Neural cell (in vitro differentiated cells): ENCODE measurements around the gene POLH. TPM values are rescaled to one million over a fixed set of nuclear protein-coding genes. Genes with fewer than 3 reads are reported as not detected.

Experiments used
- H2AFZ ChIP-seq: fragments of 200-600, 300-800 bp; sonication (generic), shearing (Covaris generic); 2 replicates; pipeline ENCODE4 v1.6.0; 2014; ENCODE audit warnings: low read depth, mild to moderate bottlenecking, antibody characterized with exemption, low read length, moderate library complexity
- H3F3A ChIP-seq: fragments of 200-600 bp; shearing (Covaris generic); 2 replicates; pipeline ENCODE4 v1.6.1; 2016; ENCODE audit warnings: mild to moderate bottlenecking, moderate library complexity, mixed read lengths, antibody characterized with exemption, low read length; ENCODE audit not compliant: insufficient read depth, poor library complexity, severe bottlenecking
- H3K27ac ChIP-seq: fragments of 200-600, 300-800 bp; sonication (generic), shearing (Covaris generic); 2 replicates; pipeline ENCODE4 v1.5.1; 2014; ENCODE audit warnings: mild to moderate bottlenecking, low read length, moderate library complexity
- H3K27me3 ChIP-seq: fragments of 300-800, 200-600 bp; sonication (generic), shearing (Covaris generic); 2 replicates; pipeline ENCODE4 v1.6.0; 2014; ENCODE audit warnings: mild to moderate bottlenecking, low read depth, low read length, moderate library complexity; ENCODE audit not compliant: insufficient read depth
- H3K36me3 ChIP-seq: fragments of 300-800, 200-600 bp; sonication (generic), shearing (Covaris generic); 2 replicates; pipeline ENCODE4 v1.5.1; 2014; ENCODE audit warnings: mild to moderate bottlenecking, antibody characterized with exemption, low read length, moderate library complexity; ENCODE audit not compliant: insufficient read depth
- H3K4me2 ChIP-seq: fragments of 300-800, 200-600 bp; sonication (generic), shearing (Covaris generic); 2 replicates; pipeline ENCODE4 v1.6.0; 2014; ENCODE audit warnings: mild to moderate bottlenecking, low read length
- H3K4me3 ChIP-seq: fragments of 300-800, 200-600 bp; sonication (generic), shearing (Covaris generic); 2 replicates; pipeline ENCODE4 v1.5.1; 2014; ENCODE audit warnings: mild to moderate bottlenecking, low read length, moderate library complexity
- H3K79me2 ChIP-seq: fragments of 200-600 bp; shearing (Covaris generic); replicated peaks from 2 replicates; pipeline ENCODE4 v1.6.0; 2014; ENCODE audit warnings: mild to moderate bottlenecking, low read length, moderate library complexity; ENCODE audit not compliant: insufficient read depth
- H3K9ac ChIP-seq: fragments of 300-800, 200-600 bp; sonication (generic), shearing (Covaris generic); 2 replicates; pipeline ENCODE4 v1.6.1; 2016; ENCODE audit warnings: mild to moderate bottlenecking, low read length, mixed read lengths
- H3K9me2 ChIP-seq: fragments of 200-600 bp; shearing (Covaris generic); 2 replicates; pipeline ENCODE4 v1.6.1; 2016; ENCODE audit warnings: mild to moderate bottlenecking, low read length, mixed read lengths; ENCODE audit not compliant: insufficient read depth
- H3K9me3 ChIP-seq: fragments of 200-600, 300-800 bp; sonication (generic), shearing (Covaris generic); 2 replicates; pipeline ENCODE4 v1.6.1; 2016; ENCODE audit warnings: mild to moderate bottlenecking, mixed run types, low read length, moderate library complexity, mixed read lengths
- H4K20me1 ChIP-seq: fragments of 200-600 bp; shearing (Covaris generic); 2 replicates; pipeline ENCODE4 v1.6.1; 2016; ENCODE audit warnings: mild to moderate bottlenecking, mixed run types; ENCODE audit not compliant: insufficient read depth
- EP300 ChIP-seq: fragments of 450-650 bp; conservative IDR thresholded peaks from 2 replicates; pipeline ENCODE4 v1.6.1; 2014; ENCODE audit warnings: antibody characterized with exemption, mild to moderate bottlenecking, moderate library complexity; ENCODE audit not compliant: poor library complexity, severe bottlenecking
- EZH2 ChIP-seq: fragments of 200-600, 300-800 bp; shearing (Covaris generic), sonication (generic); IDR thresholded peaks from 2 replicates; pipeline ENCODE4 v1.6.1; 2014; ENCODE audit warnings: antibody characterized with exemption, low read length, borderline replicate concordance, mild to moderate bottlenecking; ENCODE audit not compliant: insufficient read depth, poor library complexity, severe bottlenecking
- MXI1 ChIP-seq: fragments of 450-650 bp; conservative IDR thresholded peaks from 2 replicates; pipeline ENCODE4 v1.6.1; 2014; ENCODE audit warnings: antibody characterized with exemption, mild to moderate bottlenecking; ENCODE audit not compliant: poor library complexity, severe bottlenecking
- POLR2AphosphoS5 ChIP-seq: IDR thresholded peaks from 2 replicates; pipeline ENCODE4 v1.6.1; 2012
- RAD21 ChIP-seq: fragments of 450-650 bp; conservative IDR thresholded peaks from 2 replicates; pipeline ENCODE4 v1.6.1; 2014; ENCODE audit warnings: antibody characterized with exemption, mild to moderate bottlenecking, moderate library complexity
- SMC3 ChIP-seq: fragments of 450-650 bp; conservative IDR thresholded peaks from 2 replicates; pipeline ENCODE4 v1.6.1; 2014; ENCODE audit warnings: antibody characterized with exemption, mild to moderate bottlenecking, moderate library complexity; ENCODE audit not compliant: poor library complexity
- TAF1 ChIP-seq: IDR thresholded peaks from 2 replicates; pipeline ENCODE4 v1.6.1; 2012; ENCODE audit warnings: low read depth
- polyA plus RNA-seq: library from polyadenylated mRNA; depleted of rRNA; stranded (reverse); fragments of >200 nt; gene quantifications from 2 replicates; pipeline ENCODE4 v1.2.3, GENCODE V29; 2014
- TF ChIP-seq, protein P1 (sequence below): IDR thresholded peaks from 2 replicates; pipeline ENCODE4 v1.6.1; 2012; ENCODE audit warnings: borderline replicate concordance
- TF ChIP-seq, protein P2 (sequence below): fragments of 450-650 bp; IDR thresholded peaks from 2 replicates; pipeline ENCODE4 v1.5.1; 2014; ENCODE audit warnings: antibody characterized with exemption, mild to moderate bottlenecking, moderate library complexity; ENCODE audit not compliant: poor library complexity, severe bottlenecking

Gene POLH
- polyA plus RNA-seq, 1 donor from 2014 or later, result 6.5 TPM

DNA sequence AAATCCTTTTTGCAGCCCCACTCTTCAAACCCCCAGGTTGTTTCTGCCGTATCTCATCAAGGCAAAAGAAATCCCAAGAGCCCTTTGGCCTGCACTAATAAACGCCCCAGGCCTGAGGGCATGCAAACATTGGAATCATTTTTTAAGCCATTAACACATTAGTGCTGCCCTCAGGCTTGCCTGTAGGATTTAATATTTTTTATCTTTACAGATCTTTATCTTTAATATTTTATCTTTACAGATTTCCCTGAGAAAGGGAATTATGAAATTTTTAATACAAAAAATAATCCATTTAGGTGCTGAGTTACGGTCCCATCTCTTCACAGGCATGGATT is 38.4 kb downstream of the POLH start:
- no peak overlapping the region for H3K4me2 ChIP-seq
- H3K27me3 ChIP-seq, result no peaks in the 10 kb centered on the region
- TF ChIP-seq, protein P1, sequence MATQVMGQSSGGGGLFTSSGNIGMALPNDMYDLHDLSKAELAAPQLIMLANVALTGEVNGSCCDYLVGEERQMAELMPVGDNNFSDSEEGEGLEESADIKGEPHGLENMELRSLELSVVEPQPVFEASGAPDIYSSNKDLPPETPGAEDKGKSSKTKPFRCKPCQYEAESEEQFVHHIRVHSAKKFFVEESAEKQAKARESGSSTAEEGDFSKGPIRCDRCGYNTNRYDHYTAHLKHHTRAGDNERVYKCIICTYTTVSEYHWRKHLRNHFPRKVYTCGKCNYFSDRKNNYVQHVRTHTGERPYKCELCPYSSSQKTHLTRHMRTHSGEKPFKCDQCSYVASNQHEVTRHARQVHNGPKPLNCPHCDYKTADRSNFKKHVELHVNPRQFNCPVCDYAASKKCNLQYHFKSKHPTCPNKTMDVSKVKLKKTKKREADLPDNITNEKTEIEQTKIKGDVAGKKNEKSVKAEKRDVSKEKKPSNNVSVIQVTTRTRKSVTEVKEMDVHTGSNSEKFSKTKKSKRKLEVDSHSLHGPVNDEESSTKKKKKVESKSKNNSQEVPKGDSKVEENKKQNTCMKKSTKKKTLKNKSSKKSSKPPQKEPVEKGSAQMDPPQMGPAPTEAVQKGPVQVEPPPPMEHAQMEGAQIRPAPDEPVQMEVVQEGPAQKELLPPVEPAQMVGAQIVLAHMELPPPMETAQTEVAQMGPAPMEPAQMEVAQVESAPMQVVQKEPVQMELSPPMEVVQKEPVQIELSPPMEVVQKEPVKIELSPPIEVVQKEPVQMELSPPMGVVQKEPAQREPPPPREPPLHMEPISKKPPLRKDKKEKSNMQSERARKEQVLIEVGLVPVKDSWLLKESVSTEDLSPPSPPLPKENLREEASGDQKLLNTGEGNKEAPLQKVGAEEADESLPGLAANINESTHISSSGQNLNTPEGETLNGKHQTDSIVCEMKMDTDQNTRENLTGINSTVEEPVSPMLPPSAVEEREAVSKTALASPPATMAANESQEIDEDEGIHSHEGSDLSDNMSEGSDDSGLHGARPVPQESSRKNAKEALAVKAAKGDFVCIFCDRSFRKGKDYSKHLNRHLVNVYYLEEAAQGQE, result no peak
- TF ChIP-seq EP300 (no peak), POLR2AphosphoS5 (no peak), RAD21 (no peak), SMC3 (no peak), MXI1 (no peak), EZH2 (no peak), TAF1 (no peak)
- TF ChIP-seq, protein P2, sequence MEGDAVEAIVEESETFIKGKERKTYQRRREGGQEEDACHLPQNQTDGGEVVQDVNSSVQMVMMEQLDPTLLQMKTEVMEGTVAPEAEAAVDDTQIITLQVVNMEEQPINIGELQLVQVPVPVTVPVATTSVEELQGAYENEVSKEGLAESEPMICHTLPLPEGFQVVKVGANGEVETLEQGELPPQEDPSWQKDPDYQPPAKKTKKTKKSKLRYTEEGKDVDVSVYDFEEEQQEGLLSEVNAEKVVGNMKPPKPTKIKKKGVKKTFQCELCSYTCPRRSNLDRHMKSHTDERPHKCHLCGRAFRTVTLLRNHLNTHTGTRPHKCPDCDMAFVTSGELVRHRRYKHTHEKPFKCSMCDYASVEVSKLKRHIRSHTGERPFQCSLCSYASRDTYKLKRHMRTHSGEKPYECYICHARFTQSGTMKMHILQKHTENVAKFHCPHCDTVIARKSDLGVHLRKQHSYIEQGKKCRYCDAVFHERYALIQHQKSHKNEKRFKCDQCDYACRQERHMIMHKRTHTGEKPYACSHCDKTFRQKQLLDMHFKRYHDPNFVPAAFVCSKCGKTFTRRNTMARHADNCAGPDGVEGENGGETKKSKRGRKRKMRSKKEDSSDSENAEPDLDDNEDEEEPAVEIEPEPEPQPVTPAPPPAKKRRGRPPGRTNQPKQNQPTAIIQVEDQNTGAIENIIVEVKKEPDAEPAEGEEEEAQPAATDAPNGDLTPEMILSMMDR, result no peak
- no peaks in the 10 kb centered on the region for H3K36me3 ChIP-seq
- H2AFZ ChIP-seq, result no peak overlapping the region
- H3K27ac ChIP-seq, result no peak overlapping the region
- no peak overlapping the region for H3K9ac ChIP-seq
- H4K20me1 ChIP-seq, result no peaks in the 10 kb centered on the region
- no peak overlapping the region for H3K4me3 ChIP-seq
- no peaks in the 10 kb centered on the region for H3K9me2 ChIP-seq
- H3K79me2 ChIP-seq, result no peaks in the 10 kb centered on the region
- H3F3A ChIP-seq, result no peaks in the 10 kb centered on the region
- H3K9me3 ChIP-seq, result no peaks in the 10 kb centered on the region

DNA sequence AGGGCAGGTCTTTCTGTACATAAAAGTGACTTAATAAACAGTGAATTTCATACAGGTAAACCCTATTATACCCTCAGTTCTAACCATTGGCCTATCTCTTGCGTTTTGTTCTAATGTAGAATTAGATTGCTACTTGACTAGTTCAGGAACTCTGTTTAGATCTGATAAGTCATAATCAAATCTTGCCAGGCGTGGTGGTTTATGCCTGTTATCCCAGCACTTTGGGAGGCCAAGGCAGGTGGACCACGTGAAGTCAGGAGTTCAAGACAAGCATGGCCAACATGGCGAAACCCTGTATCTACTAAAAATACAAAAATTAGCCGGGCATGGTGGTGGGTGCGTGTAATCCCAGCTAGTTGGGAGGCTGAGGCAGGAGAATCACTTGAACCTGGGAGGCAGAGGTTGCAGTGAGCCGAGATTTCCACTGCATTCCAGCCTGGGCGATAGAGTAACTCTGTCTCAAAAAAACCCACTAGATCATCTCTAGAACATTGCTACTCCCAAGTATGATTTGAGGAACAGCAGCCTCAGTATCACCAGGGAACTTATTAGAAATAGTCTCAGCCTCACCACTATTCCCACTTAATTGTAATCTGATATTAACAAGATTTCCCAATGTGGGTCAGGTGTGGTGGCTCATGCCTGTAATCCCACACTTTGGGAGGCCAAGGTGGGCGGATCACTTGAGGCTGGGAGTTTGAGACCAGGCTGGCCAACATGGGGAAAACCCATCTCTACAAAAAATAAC is 40.9 kb downstream of the POLH start:
- Histone ChIP-seq H3K4me3 (no peak overlapping the region), H3K27me3 (no peaks in the 10 kb centered on the region), H3K4me2 (no peak overlapping the region), H4K20me1 (no peaks in the 10 kb centered on the region), H3K27ac (no peak overlapping the region), H2AFZ (no peak overlapping the region), H3K9me2 (no peaks in the 10 kb centered on the region), H3K36me3 (no peaks in the 10 kb centered on the region), H3K9me3 (no peaks in the 10 kb centered on the region), H3K9ac (no peak overlapping the region), H3K79me2 (no peaks in the 10 kb centered on the region), H3F3A (no peaks in the 10 kb centered on the region)
- no peak for TF ChIP-seq EZH2
- TF ChIP-seq EP300, result no peak
- TF ChIP-seq, protein P1, result no peak
- no peak for TF ChIP-seq TAF1
- no peak for TF ChIP-seq POLR2AphosphoS5
- TF ChIP-seq, protein P2, result no peak
- TF ChIP-seq SMC3, result no peak
- TF ChIP-seq RAD21, result no peak
